ENCODE data around the gene SDC3.

Gene SDC3

GRCh38 chr1:30907481-30908315 lies 860 bp downstream of the SDC3 start:
- WGBS: 27% methylated on average over 30 of the region's 47 CpGs
- Histone ChIP-seq H4K91ac (ENCODE audit: low read length) (peak overlapping the region; percentile 46), H3K23ac (ENCODE audit: low read length in 2 of 2) (peak overlapping the region in 1 of 2 experiments; percentile 87), H3K18ac (ENCODE audit: low read depth in 1 of 2, low read length in 2 of 2) (peak overlapping the region; percentile 7 to 75), H2AFZ (ENCODE audit: low read depth, low read length) (peak overlapping the region; percentile 18), H2AK5ac (ENCODE audit: low read length, severe bottlenecking) (no peak overlapping the region), H3K4me3 (ENCODE audit: insufficient read depth in 1 of 2, low read depth in 1 of 2, low read length in 2 of 2) (peak overlapping the region; percentile 63 to 78), H2BK12ac (ENCODE audit: low read length in 2 of 2) (peak overlapping the region in 1 of 2 experiments; percentile 59), H3K27ac (ENCODE audit: low read length, poor library complexity, severe bottlenecking) (no peak overlapping the region), H2BK120ac (ENCODE audit: low read depth, low read length) (peak overlapping the region; percentile 74), H3K4me1 (ENCODE audit: control insufficient read depth, insufficient read depth, low read depth, low read length) (peaks cover 30% of the 10 kb centered on the region), H2BK15ac (ENCODE audit: low read depth, poor library complexity, severe bottlenecking) (no peak overlapping the region), H3K4ac (ENCODE audit: low read depth in 1 of 2, low read length in 2 of 2) (peak overlapping the region in 1 of 2 experiments; percentile 66), H3K14ac (ENCODE audit: low read length in 2 of 2) (peak overlapping the region; percentile 29 to 92), H4K8ac (ENCODE audit: low read length) (peak overlapping the region; percentile 20), H2BK5ac (ENCODE audit: low read depth, low read length, poor library complexity, severe bottlenecking) (no peak overlapping the region), H3K9me3 (ENCODE audit: control insufficient read depth, low read length) (no peaks in the 10 kb centered on the region), H3K36me3 (ENCODE audit: control insufficient read depth in 1 of 2, insufficient read depth in 2 of 2, low read depth in 1 of 2, low read length in 2 of 2) (peaks cover 0 to 3% of the 10 kb centered on the region in 2 experiments), H3K79me1 (replicated peaks; ENCODE audit: low read length, poor library complexity, severe bottlenecking) (peaks cover 12% of the 10 kb centered on the region), H3K4me2 (ENCODE audit: low read length, poor library complexity, severe bottlenecking) (peak overlapping the region; percentile 89), H3K9ac (ENCODE audit: low read length) (peak overlapping the region; percentile 60), H3K27me3 (ENCODE audit: control insufficient read depth in 1 of 2, insufficient read depth in 1 of 2, low read length in 2 of 2) (peaks cover 0 to 6% of the 10 kb centered on the region in 2 experiments)
- DNase-seq: no peak

- H2AK5ac ChIP-seq (ENCODE audit: low read length, severe bottlenecking): no peak overlapping the region
- peaks cover 21% of the 10 kb centered on the region for H3K79me1 ChIP-seq (replicated peaks; ENCODE audit: low read length, poor library complexity, severe bottlenecking)
- peak overlapping the region in 1 of 2 experiments; percentile 63 for H3K4me3 ChIP-seq (ENCODE audit: insufficient read depth in 1 of 2, low read depth in 1 of 2, low read length in 2 of 2)
- H3K27me3 ChIP-seq (ENCODE audit: control insufficient read depth in 1 of 2, insufficient read depth in 1 of 2, low read length in 2 of 2): peaks cover 0 to 6% of the 10 kb centered on the region in 2 experiments
- no peak overlapping the region for H2AFZ ChIP-seq (ENCODE audit: low read depth, low read length)
- H3K4ac ChIP-seq (ENCODE audit: low read depth in 1 of 2, low read length in 2 of 2): no peak overlapping the region
- no peak overlapping the region for H2BK12ac ChIP-seq (ENCODE audit: low read length in 2 of 2)
- H2BK15ac ChIP-seq (ENCODE audit: low read depth, poor library complexity, severe bottlenecking): no peak overlapping the region
- H2BK5ac ChIP-seq (ENCODE audit: low read depth, low read length, poor library complexity, severe bottlenecking): no peak overlapping the region
- 93% methylated on average over 9 of the region's 9 CpGs for WGBS
- H3K36me3 ChIP-seq (ENCODE audit: control insufficient read depth in 1 of 2, insufficient read depth in 2 of 2, low read depth in 1 of 2, low read length in 2 of 2): peaks cover 0 to 3% of the 10 kb centered on the region in 2 experiments
- no peak overlapping the region for H3K4me2 ChIP-seq (ENCODE audit: low read length, poor library complexity, severe bottlenecking)
- no peak overlapping the region for H3K14ac ChIP-seq (ENCODE audit: low read length in 2 of 2)
- H3K18ac ChIP-seq (ENCODE audit: low read depth in 1 of 2, low read length in 2 of 2): peak overlapping the region in 1 of 2 experiments; percentile 75
- no peak overlapping the region for H4K91ac ChIP-seq (ENCODE audit: low read length)
- H3K9me3 ChIP-seq (ENCODE audit: control insufficient read depth, low read length): no peaks in the 10 kb centered on the region
- no peak overlapping the region for H2BK120ac ChIP-seq (ENCODE audit: low read depth, low read length)
- H4K8ac ChIP-seq (ENCODE audit: low read length): no peak overlapping the region
- no peak overlapping the region for H3K9ac ChIP-seq (ENCODE audit: low read length)
- peaks cover 38% of the 10 kb centered on the region for H3K4me1 ChIP-seq (ENCODE audit: control insufficient read depth, insufficient read depth, low read depth, low read length)
- DNase-seq: no peak
- no peak overlapping the region for H3K27ac ChIP-seq (ENCODE audit: low read length, poor library complexity, severe bottlenecking)
- H3K23ac ChIP-seq (ENCODE audit: low read length in 2 of 2): peak overlapping the region in 1 of 2 experiments; percentile 87
Observed at GRCh38 chr1:30906631-30907441, 1.7 kb downstream of the SDC3 start.

- H2BK15ac ChIP-seq (ENCODE audit: low read depth, poor library complexity, severe bottlenecking): no peak overlapping the region
- no peak overlapping the region for H2AFZ ChIP-seq (ENCODE audit: low read depth, low read length)
- H2BK120ac ChIP-seq (ENCODE audit: low read depth, low read length): no peak overlapping the region
- peaks cover 0 to 3% of the 10 kb centered on the region in 2 experiments for H3K36me3 ChIP-seq (ENCODE audit: control insufficient read depth in 1 of 2, insufficient read depth in 2 of 2, low read depth in 1 of 2, low read length in 2 of 2)
- H3K18ac ChIP-seq (ENCODE audit: low read depth in 1 of 2, low read length in 2 of 2): peak overlapping the region in 1 of 2 experiments; percentile 25
- peaks cover 0 to 6% of the 10 kb centered on the region in 2 experiments for H3K27me3 ChIP-seq (ENCODE audit: control insufficient read depth in 1 of 2, insufficient read depth in 1 of 2, low read length in 2 of 2)
- DNase-seq: no peak
- WGBS: 84% methylated on average over 9 of the region's 9 CpGs
- H3K27ac ChIP-seq (ENCODE audit: low read length, poor library complexity, severe bottlenecking): no peak overlapping the region
- no peak overlapping the region for H3K9ac ChIP-seq (ENCODE audit: low read length)
- H3K23ac ChIP-seq (ENCODE audit: low read length in 2 of 2): no peak overlapping the region
- H3K4me3 ChIP-seq (ENCODE audit: insufficient read depth in 1 of 2, low read depth in 1 of 2, low read length in 2 of 2): no peak overlapping the region
- no peaks in the 10 kb centered on the region for H3K9me3 ChIP-seq (ENCODE audit: control insufficient read depth, low read length)
- H3K14ac ChIP-seq (ENCODE audit: low read length in 2 of 2): peak overlapping the region in 1 of 2 experiments; percentile 73
- no peak overlapping the region for H4K8ac ChIP-seq (ENCODE audit: low read length)
- H2AK5ac ChIP-seq (ENCODE audit: low read length, severe bottlenecking): no peak overlapping the region
- H4K91ac ChIP-seq (ENCODE audit: low read length): peak overlapping the region; percentile 37
- H3K4me1 ChIP-seq (ENCODE audit: control insufficient read depth, insufficient read depth, low read depth, low read length): peaks cover 36% of the 10 kb centered on the region
- H2BK12ac ChIP-seq (ENCODE audit: low read length in 2 of 2): peak overlapping the region in 1 of 2 experiments; percentile 2
- no peak overlapping the region for H2BK5ac ChIP-seq (ENCODE audit: low read depth, low read length, poor library complexity, severe bottlenecking)
- H3K79me1 ChIP-seq (replicated peaks; ENCODE audit: low read length, poor library complexity, severe bottlenecking): peaks cover 23% of the 10 kb centered on the region
- no peak overlapping the region for H3K4ac ChIP-seq (ENCODE audit: low read depth in 1 of 2, low read length in 2 of 2)
- no peak overlapping the region for H3K4me2 ChIP-seq (ENCODE audit: low read length, poor library complexity, severe bottlenecking)
Observed at GRCh38 chr1:30905916-30906620, 2.5 kb downstream of the SDC3 start.

All from mesenchymal stem cell (in vitro differentiated cells and primary cell).